ENCODE results near the gene ATP2B2. TPM values are rescaled to one million over a fixed set of nuclear protein-coding genes. Genes with fewer than 3 reads are reported as not detected.

ATP2B2 gene
- total RNA-seq, 1 donor from 2014 or later = 0.24 TPM

GRCh38 chr3:10529809-10530208, 24.4 kb upstream of the ATP2B2 start:
- no peak for ATAC-seq

DNA sequence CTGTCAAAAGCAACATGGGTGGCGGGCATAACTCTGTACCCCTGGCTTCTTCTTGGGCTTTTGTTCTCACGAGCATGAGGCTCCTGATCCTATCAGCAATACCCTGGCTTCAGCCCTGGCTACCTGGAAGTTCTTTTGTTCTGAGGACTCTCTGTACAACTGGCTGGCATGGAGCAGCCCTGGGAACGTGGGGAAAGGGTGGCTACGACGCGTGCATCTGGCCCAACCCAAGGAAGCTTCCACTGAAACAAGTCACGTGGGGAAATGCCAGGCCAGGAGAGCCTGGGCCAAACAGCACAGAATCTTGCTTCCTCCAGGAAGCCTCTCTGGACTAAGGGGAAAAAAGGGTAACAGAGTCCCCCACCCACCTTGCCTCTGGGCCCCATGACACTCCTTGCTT, 22.7 kb upstream of the ATP2B2 start:
- no peak for ATAC-seq

DNA sequence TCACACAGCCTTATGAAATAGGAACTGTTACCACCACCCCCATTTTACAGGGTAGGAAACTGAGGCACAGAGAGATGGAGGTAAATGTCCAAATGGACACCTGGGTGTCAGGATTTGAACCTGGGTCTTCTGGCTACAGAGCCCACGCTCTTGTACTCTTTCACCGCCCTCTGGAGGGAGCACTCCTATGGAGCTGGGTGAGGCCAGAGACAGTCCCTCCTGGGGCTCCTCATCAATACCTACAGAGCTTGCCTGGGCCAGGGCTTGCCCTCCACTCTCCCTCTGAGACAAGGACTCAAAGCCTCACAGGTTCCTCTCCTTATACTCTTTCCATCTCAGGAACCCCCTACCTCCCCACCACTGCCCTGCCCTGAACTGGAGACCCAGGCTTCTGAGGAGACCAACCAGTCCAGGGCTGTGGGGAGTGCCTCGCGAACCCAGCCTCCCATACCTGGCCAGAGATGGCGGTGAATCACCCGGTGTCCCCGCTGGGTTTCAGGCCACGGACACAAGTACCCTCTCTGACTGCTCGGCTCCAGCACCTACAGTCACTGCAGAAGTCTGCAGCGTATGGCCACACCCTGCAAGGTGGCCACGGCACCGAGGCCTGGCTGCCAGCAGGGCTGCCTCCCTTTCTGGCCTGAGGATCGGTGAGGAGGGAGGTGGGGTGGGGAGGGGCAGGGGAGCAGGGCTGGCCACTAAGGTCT, 22.1 kb upstream of the ATP2B2 start:
- ATAC-seq = no peak

- no peak for ATAC-seq
Observed at GRCh38 chr3:10526366-10526765, 21.0 kb upstream of the ATP2B2 start.

DNA sequence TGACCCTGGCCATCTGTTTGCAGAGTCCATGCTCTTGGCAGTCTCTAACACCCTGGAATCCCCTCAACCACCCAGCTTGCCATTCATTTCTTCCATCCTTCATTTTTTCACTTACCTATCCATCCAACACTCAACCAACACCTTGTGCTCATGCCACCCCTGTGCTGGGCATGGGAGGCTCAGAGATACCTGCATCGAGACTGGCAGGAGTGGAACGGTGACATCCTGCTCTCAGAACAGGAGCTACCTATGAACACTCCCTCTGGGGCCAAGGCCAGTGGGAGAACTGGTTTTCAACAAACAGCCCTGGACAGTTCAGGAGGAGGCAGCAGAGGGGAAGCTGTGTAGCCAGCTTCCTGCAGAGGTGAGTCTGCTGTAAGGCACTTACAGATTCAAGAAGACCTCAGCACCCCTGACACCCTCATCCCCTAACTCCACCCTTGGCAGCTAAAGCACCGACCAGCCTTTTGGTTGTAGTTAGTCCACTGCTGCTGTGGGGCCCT, 19.5 kb upstream of the ATP2B2 start:
- ATAC-seq = peak; percentile 51

DNA sequence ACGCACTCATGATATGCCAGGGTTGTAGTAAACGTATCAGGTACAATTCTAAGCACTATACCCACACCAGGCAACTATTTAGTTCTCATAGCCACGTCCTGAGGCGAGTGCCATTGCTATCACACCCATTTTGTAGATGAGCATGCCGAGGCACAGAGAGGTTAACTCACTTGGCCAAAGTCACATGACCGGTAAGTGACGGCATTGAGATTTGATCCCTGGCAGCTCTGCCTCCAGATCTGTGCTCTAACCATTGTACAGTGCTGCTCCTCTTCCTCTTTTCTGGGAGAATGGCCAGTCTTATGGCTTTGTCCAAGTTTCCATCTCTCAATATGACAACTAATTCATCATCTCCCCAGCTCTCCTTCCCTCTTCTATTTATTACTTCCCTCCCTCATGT, 18.9 kb upstream of the ATP2B2 start:
- ATAC-seq = no peak

GRCh38 chr3:10523561-10523960, 18.2 kb upstream of the ATP2B2 start:
- no peak for ATAC-seq

DNA sequence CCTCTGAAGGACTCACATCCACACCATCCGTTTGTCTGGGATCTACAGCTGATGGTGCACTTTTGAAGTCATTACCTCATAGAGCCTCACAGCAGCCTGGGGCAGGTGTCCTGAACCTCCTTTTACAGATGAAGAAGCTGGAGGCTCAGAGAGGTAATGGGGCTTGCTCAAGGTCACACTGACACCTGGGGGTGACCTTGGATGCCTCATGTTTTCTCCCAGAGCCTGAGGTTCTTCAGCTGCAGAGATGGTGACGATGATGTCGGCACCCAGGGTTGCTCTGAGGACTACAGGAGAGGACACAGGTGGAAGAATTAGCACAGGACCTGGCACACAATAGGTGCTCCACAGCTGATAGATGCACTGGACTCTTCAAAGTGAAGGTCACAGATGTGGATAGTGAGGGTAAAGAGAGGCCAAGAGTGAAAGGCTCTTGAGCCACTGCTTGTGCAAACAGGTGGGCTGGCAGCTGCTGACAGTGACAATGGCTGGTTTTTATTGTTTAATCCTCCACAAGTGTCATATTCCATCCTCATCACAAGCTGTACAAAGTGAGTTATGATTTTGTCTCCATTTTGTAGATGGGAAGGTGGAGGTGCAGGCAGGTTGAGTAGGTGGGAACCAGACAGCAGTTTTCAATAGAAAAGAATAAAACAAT, 17.4 kb upstream of the ATP2B2 start:
- no peak for ATAC-seq

DNA sequence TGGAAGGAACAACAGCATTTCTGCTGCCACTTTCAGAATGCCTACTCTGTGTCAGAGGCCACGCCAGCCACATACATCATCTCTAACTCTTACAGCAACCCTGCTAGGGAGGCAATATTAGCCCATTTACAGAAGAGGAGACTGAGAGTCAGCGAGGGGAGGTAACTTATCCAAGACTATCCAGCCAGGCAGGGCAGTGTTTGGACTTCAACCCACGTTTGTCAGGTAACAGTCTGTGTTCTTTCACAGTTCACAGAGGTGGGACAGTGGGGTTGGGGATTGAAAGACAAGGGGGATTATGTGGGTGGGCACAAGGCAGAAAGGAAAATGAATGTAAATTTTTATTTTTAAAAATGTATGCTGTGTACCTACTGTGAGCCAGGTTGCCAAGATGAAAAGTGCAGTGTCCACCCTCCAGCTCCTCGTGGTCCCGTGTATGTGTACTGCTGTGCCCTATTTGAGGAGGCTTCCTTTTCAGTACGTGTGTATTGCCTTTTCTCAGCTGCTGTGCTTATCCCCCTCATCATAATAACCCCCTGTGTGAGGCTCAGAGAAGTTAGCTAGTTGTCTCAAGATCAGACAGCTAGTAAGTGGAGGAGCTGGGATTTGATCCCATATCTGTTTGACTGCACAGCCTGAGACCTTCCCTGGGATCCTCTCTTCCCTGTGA, 16.5 kb upstream of the ATP2B2 start:
- ATAC-seq = no peak

DNA sequence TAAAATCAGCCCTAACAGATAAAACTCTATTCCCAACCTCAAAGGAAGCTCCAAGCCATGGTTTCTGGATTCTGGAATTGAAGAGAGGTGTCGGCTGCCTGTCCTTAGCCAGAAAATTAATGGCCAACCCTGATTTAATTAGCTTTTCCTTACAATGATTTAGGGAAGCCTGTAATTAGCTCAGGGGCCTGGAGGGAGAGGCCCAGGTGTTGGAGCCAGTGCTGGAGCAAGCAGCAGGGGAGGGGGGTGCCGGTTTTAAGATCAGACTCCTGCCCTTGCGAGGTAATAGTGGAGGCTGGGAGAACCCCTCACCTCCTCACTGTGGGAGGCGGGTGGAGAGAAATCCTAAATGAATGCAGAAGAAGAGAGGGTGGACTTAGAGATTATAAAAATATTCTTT, 14.7 kb upstream of the ATP2B2 start:
- no peak for ATAC-seq

DNA sequence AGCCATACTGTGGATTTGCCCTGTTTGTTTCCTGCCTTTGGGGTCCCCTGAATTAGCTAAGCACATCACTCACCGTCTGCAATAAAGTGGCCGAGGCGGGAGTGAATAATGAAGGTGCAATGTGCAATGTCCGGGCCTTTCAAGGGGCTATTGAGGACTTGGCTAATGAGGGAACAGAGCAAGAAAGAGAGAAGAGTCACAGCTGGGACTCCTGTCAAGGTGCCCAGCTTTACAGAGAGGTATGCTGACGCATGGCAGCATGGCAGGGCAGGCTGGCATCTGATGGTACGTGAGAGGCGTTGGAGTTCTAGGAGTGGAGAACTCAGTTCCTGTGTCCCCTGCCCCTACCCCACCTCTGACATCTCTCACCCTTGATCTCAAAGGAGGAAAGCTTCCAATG, 13.8 kb upstream of the ATP2B2 start:
- no peak for ATAC-seq

GRCh38 chr3:10518506-10519150, 13.2 kb upstream of the ATP2B2 start:
- no peak for ATAC-seq

- peak; percentile 51 for ATAC-seq
Observed at GRCh38 chr3:10517627-10518026, 12.2 kb upstream of the ATP2B2 start.

DNA sequence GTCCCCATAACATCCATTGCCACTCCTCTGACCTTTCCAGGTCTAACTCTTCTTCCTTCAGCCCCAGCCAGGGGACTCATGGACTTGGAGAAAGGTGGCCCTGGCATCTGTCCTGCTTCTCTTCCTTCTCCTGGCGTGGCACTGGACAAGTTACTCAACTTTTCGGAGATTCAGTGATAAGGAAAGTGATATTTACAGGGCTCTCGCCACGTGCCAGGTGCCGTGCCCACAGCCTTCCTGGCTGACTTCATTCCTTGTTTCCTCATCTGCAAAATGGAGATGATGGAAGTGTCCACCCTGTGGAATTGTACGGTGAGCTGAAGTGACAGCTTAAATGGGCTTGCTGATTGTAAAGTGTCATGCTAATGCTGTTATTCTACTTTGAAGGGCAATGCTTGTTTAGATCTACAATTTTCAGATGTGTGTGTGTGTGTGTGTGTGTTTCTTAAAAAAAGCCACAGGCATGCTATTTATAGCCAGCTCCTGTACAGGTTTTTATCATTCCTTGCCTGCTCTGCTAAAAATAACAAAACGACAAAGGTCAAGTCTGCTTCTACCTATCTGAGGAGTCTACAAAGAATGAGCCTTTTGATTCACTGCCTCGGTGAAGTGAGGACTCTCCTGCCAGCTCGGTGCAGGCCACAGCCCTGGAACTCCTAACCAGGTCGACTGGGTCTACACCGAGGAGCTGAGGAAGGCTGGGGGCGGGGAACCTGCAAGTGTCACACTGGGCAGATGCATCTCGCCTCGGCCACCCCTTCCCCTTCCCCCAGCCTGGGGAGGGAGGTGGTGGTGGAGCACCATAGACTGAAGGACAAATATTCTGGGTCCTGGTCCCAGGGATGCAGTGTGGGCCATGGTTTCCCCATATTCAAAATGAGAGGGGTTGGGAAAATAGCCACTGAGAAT, 11.4 kb upstream of the ATP2B2 start:
- ATAC-seq = no peak

DNA sequence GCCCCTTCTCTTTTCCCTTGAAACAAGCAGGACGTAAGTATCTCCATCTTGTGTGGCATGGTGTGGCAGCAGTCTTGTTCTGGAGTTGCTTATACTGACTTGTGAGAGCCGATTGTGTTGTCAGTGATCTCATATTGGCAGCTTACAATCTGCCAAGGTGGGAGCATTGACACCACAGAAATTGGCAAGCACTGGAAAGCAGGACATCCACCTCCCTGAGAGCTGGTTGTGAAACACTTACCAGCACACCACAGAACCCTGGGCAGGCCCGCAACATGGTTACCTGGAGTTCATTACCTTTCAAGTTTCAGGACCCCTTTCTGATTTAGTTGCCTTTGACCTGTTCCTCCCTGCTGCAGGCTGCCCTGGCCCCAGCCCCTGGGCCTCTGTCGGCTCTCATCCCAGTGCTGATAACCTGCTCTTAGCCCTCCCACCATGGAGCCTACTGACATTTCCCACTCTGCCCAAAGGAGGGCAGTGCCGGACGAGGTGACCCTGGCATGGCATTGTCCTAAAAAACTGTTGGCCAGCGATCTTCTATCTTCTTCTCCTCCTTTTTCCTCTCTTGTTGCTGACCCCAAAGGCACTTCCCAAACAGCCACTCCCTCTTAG, 10.6 kb upstream of the ATP2B2 start:
- ATAC-seq = no peak

GRCh38 chr3:10515396-10515795, 10.0 kb upstream of the ATP2B2 start:
- ATAC-seq = no peak

DNA sequence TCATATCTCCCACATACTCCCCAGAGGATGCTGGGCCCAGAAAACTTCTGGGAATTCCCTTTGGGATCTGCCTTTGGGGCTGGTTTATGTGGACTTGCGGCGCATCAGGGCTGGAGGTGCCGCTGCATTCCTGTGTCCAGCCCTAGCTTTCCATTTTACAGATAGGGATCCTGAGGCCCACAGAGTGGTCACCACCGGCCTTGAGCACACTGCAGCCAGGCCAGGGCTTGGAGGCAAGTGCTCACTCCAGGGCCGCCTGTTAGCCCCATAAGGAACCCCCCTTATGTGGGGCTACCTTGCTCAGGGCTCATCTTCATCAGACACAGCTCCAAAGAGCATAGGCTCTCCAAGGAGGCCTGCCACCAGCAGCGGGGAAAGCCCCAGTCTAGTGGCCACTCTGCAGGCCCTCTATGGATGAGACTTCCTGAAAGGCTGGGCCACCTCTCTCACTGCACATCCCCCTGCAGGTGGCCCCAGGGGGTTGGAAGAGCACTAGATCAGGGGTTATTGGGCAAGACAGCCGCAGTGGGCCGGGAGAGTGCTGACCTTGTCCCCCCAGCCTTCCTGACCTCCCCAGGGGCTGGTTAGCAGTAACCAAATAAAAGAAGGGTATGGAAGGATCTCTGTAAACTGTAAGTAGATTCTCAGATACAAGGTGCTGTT, 9.2 kb upstream of the ATP2B2 start:
- no peak for ATAC-seq

DNA sequence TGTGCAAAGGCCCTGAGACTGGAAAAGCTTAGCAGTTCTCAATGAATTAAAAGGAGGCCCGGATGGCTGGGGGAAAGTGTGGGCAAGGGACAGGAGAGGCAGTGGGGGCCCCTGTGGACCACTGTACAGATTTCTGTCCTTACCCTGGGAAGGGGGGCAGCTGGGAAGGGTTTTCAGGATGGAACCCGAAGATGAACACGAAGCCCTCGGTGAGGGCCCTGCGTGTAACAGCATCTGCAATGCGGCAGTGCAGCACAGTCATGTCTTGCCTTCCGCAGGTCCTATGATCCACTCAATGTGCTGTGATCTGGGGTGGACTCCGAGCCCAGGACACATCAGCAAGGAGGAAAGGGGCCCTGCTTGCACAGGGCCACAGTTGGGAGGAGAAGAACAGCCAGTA, 7.9 kb upstream of the ATP2B2 start:
- ATAC-seq = no peak

GRCh38 chr3:10512687-10513086, 7.3 kb upstream of the ATP2B2 start:
- no peak for ATAC-seq

DNA sequence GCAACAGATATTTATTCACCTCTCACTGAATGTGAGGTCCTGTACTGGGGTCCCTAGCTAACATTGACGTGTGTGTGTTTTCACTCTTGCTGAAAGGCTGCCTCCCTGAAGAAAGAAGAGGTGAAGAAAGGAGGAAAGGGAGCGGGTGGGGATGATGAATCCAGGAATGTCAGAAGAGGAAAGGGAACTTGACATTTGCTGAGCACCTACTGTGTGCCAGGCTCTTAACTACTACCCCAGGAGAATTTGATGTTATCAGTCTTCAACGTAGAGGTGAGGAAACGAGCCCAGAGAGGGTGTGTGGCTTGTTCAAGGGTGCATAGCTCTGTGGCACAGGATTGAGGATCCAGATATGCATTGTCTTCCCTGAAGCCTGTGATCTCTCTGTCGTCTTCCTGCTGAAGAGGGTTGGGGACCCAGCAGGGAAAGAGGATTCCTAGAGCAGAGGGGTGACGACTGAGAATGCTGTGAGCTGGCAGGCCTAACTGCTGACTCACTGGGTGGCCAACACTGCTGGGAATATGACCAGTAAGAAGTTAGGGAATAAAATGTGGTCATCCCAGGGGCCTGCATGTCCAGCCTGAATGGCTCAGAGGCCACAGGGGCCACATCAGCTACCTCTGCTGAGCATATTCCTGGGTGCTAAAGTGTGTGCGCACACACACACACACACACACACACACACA, 6.6 kb upstream of the ATP2B2 start:
- no peak for ATAC-seq

All from esophagus mucosa (tissue), 1 donor.